HG03378 (cell line): ENCODE results near the gene SLC16A7.
"Not testable (repeated sequence)": the region's sequence is repeated elsewhere in the genome, so short reads cannot be mapped to it uniquely, and the experiment has no call there.

Source experiments
- ATAC-seq: cut with Tn5 transposase; IDR thresholded peaks from one replicate; pipeline ENCODE4 v1.9.1; 2021; ENCODE audit warnings: mild to moderate bottlenecking, moderate library complexity; ENCODE audit not compliant: unreplicated experiment

The SLC16A7 gene

GRCh38 chr12:59595883-59596540 is at the start of gene SLC16A7:
Gene SLC16A7 (plus strand): TSS chr12:59596029. CDS start chr12:59704802, 108,773 bp downstream.
- peak; percentile 56 for ATAC-seq

GRCh38 chr12:59548930-59549329 is 46.9 kb upstream of the SLC16A7 start:
- no peak for ATAC-seq

GRCh38 chr12:59559696-59560095 is 36.1 kb upstream of the SLC16A7 start:
- no peak for ATAC-seq

GRCh38 chr12:59570145-59570544 is 25.7 kb upstream of the SLC16A7 start:
- ATAC-seq: no peak

GRCh38 chr12:59574406-59574805 is 21.4 kb upstream of the SLC16A7 start:
- no peak for ATAC-seq

GRCh38 chr12:59575826-59576225 is 20.0 kb upstream of the SLC16A7 start:
- no peak for ATAC-seq

GRCh38 chr12:59578254-59578653 is 17.6 kb upstream of the SLC16A7 start:
- no peak for ATAC-seq

GRCh38 chr12:59579631-59580030 is 16.2 kb upstream of the SLC16A7 start:
- no peak for ATAC-seq

GRCh38 chr12:59580050-59580449 is 15.8 kb upstream of the SLC16A7 start:
- ATAC-seq: no peak

GRCh38 chr12:59583003-59583712 is 12.7 kb upstream of the SLC16A7 start:
- ATAC-seq: no peak

- no peak for ATAC-seq
Measured at GRCh38 chr12:59587710-59588109, 8.1 kb upstream of the SLC16A7 start.

- no peak for ATAC-seq
Measured at GRCh38 chr12:59593761-59594160, 2.1 kb upstream of the SLC16A7 start.

GRCh38 chr12:59594943-59595500 is 807 bp upstream of the SLC16A7 start:
- no peak for ATAC-seq

GRCh38 chr12:59595565-59595882 is 305 bp upstream of the SLC16A7 start:
- no peak for ATAC-seq

GRCh38 chr12:59597385-59597781 is 1.6 kb downstream of the SLC16A7 start:
- peak; percentile 78 for ATAC-seq

- no peak for ATAC-seq
Measured at GRCh38 chr12:59600171-59600570, 4.3 kb downstream of the SLC16A7 start.

- ATAC-seq: no peak
Measured at GRCh38 chr12:59603754-59604153, 7.9 kb downstream of the SLC16A7 start.

- not testable (repeated sequence) for ATAC-seq
Measured at GRCh38 chr12:59612823-59613434, 17.1 kb downstream of the SLC16A7 start.

- no peak for ATAC-seq
Measured at GRCh38 chr12:59615392-59616165, 19.8 kb downstream of the SLC16A7 start.

- peak; percentile 38 for ATAC-seq
Measured at GRCh38 chr12:59619461-59620240, 23.8 kb downstream of the SLC16A7 start.
